ENCODE measurements around the gene FAM131B. TPM values are rescaled to one million over a fixed set of nuclear protein-coding genes. Genes with fewer than 3 reads are reported as not detected.

Gene FAM131B
- total and polyA plus RNA-seq, 9 of the 15 experiments (the other 6 are each of a cell fraction or from before 2014, with no cell fraction given): 0.03 to 0.04 TPM; not detected in 7

DNA sequence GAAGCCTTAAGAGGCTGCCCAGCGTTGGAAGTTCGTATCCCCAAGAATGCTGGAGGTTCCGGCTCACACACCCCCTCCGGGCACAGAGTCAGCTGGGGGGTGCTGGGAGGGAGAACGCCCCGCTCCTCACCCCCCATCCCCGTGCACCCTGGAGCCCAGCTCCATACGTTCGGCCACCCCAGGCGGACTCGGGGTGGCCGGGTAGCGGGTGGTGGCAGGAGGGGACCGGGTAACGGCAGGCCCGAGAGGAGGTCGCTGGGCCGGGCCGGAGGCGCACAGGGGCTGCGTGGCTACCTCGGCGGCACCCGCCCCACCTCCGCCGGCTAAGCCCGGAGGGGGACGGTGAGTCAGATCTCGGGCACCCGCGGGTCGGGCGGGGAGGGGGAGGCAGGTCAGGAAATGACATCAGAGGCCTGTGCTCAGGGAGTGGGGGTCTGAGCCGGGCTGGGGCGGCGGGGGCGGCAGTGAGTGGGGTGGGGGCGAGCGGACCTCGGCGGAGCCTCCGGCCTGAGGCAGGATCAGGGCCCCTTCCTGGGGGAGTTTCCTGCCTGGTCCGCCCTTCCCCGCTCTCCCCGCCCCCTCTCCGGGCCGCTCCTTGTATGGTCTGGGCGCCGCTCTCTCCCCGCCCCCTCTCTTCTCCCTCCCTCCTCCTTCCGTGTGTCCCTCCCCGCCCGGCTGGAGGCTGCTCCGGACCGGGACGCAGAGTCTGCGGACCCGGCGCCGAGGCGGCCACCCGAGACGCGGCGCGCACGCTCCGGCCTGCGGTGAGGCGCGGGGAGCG, 18.3 kb upstream of the FAM131B start, which contains the start of gene ZYX (continued):
- TF ChIP-seq ZBTB7A (IDR thresholded peaks at IDR 0.05; ENCODE audit: borderline replicate concordance, control insufficient read depth, low read depth, low read length) (peak; percentile 93), TAF15 (IDR thresholded peaks at IDR 0.05; ENCODE audit: low read depth, low read length) (no peak), ETV5 (CRISPR knock-in tag; IDR thresholded peaks at IDR 0.05; ENCODE audit: low read depth) (peak; percentile 50; the same call in 1 of the 2 replicates), TEAD1 (CRISPR knock-in tag; IDR thresholded peaks at IDR 0.05) (no peak; a peak in 1 of 4 replicates), BCOR (IDR thresholded peaks at IDR 0.05) (no peak; the same call in 1 of the 2 replicates), HNRNPH1 (optimal IDR thresholded peaks at IDR 0.05; ENCODE audit: low read depth, low read length) (no peak), ELF1 (tag; IDR thresholded peaks at IDR 0.05) (peak; percentile 87), MAFG (tag; conservative IDR thresholded peaks at IDR 0.05) (no peak), LARP7 (IDR thresholded peaks at IDR 0.05) (no peak; the same call in 1 of the 2 replicates), ILK (tag; IDR thresholded peaks at IDR 0.05; ENCODE audit: borderline replicate concordance, low read depth) (no peak), ZNF586 (CRISPR knock-in tag; conservative IDR thresholded peaks at IDR 0.05) (no peak), TAF1 (IDR thresholded peaks at IDR 0.05; ENCODE audit: control insufficient read depth, extremely low read depth, insufficient read depth, low read length, severe bottlenecking) (peak; percentile 96), TCF3 (CRISPR knock-in tag; IDR thresholded peaks at IDR 0.05) (no peak), FOXJ2 (tag; IDR thresholded peaks at IDR 0.05) (0 out of 2 replicates have a peak, but pooled peaks have one; percentile 5)
- TF ChIP-seq, protein P1, sequence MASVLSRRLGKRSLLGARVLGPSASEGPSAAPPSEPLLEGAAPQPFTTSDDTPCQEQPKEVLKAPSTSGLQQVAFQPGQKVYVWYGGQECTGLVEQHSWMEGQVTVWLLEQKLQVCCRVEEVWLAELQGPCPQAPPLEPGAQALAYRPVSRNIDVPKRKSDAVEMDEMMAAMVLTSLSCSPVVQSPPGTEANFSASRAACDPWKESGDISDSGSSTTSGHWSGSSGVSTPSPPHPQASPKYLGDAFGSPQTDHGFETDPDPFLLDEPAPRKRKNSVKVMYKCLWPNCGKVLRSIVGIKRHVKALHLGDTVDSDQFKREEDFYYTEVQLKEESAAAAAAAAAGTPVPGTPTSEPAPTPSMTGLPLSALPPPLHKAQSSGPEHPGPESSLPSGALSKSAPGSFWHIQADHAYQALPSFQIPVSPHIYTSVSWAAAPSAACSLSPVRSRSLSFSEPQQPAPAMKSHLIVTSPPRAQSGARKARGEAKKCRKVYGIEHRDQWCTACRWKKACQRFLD (CRISPR knock-in tag; IDR thresholded peaks at IDR 0.05): peak; percentile 90
- TF ChIP-seq, protein P2, sequence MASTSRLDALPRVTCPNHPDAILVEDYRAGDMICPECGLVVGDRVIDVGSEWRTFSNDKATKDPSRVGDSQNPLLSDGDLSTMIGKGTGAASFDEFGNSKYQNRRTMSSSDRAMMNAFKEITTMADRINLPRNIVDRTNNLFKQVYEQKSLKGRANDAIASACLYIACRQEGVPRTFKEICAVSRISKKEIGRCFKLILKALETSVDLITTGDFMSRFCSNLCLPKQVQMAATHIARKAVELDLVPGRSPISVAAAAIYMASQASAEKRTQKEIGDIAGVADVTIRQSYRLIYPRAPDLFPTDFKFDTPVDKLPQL (IDR thresholded peaks at IDR 0.05; ENCODE audit: extremely low read depth, insufficient read length): no peak
- TF ChIP-seq, protein P3, sequence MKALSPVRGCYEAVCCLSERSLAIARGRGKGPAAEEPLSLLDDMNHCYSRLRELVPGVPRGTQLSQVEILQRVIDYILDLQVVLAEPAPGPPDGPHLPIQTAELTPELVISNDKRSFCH (CRISPR knock-in tag; IDR thresholded peaks at IDR 0.05): no peak
- TF ChIP-seq, protein P3 (tag; IDR thresholded peaks at IDR 0.05): peak; percentile 38; the same call in 1 of the 2 replicates
- TF ChIP-seq, protein P4, sequence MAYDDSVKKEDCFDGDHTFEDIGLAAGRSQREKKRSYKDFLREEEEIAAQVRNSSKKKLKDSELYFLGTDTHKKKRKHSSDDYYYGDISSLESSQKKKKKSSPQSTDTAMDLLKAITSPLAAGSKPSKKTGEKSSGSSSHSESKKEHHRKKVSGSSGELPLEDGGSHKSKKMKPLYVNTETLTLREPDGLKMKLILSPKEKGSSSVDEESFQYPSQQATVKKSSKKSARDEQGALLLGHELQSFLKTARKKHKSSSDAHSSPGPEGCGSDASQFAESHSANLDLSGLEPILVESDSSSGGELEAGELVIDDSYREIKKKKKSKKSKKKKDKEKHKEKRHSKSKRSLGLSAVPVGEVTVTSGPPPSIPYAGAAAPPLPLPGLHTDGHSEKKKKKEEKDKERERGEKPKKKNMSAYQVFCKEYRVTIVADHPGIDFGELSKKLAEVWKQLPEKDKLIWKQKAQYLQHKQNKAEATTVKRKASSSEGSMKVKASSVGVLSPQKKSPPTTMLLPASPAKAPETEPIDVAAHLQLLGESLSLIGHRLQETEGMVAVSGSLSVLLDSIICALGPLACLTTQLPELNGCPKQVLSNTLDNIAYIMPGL (CRISPR knock-in tag; IDR thresholded peaks at IDR 0.05): peak; percentile 75
- TF ChIP-seq, protein P5, sequence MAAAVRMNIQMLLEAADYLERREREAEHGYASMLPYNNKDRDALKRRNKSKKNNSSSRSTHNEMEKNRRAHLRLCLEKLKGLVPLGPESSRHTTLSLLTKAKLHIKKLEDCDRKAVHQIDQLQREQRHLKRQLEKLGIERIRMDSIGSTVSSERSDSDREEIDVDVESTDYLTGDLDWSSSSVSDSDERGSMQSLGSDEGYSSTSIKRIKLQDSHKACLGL (CRISPR knock-in tag; IDR thresholded peaks at IDR 0.05; ENCODE audit: borderline replicate concordance, poor library complexity, severe bottlenecking): no peak
- TF ChIP-seq, protein P6, sequence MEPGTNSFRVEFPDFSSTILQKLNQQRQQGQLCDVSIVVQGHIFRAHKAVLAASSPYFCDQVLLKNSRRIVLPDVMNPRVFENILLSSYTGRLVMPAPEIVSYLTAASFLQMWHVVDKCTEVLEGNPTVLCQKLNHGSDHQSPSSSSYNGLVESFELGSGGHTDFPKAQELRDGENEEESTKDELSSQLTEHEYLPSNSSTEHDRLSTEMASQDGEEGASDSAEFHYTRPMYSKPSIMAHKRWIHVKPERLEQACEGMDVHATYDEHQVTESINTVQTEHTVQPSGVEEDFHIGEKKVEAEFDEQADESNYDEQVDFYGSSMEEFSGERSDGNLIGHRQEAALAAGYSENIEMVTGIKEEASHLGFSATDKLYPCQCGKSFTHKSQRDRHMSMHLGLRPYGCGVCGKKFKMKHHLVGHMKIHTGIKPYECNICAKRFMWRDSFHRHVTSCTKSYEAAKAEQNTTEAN (CRISPR knock-in tag; IDR thresholded peaks at IDR 0.05): peak; percentile 48; the same call in 1 of the 2 replicates
